Forelimb muscle (tissue), 1 donor: ENCODE results near the gene LIPM. TPM values are rescaled to one million over a fixed set of nuclear protein-coding genes. Genes with fewer than 3 reads are reported as not detected.

Source experiments
- DNase-seq: peaks from one replicate; pipeline ENCODE4 v3.0.0-alpha.2; 2013; ENCODE audit warnings: low read depth
- polyA plus RNA-seq: library from polyadenylated mRNA; unstranded; fragments of 120-200 nt; gene quantifications from one replicate; pipeline ENCODE4 v1.2.1, GENCODE V29; 2013; ENCODE audit not compliant: insufficient read length

LIPM gene
- polyA plus RNA-seq, 1 donor, result not detected

- DNase-seq, result no peak
Observed at GRCh38 chr10:88838766-88839350, 36.3 kb downstream of the LIPM start.

- DNase-seq, result no peak
Observed at GRCh38 chr10:88840104-88840503, 37.6 kb downstream of the LIPM start.

- no peak for DNase-seq
Observed at GRCh38 chr10:88840881-88841280, 38.4 kb downstream of the LIPM start.

- DNase-seq, result no peak
Observed at GRCh38 chr10:88841316-88842111, 39.0 kb downstream of the LIPM start.

GRCh38 chr10:88843171-88843570 lies 40.6 kb downstream of the LIPM start:
- no peak for DNase-seq

GRCh38 chr10:88848499-88848898 lies 46.0 kb downstream of the LIPM start:
- DNase-seq, result no peak

GRCh38 chr10:88849234-88849633 lies 46.7 kb downstream of the LIPM start:
- no peak for DNase-seq

GRCh38 chr10:88850712-88851111 lies 48.2 kb downstream of the LIPM start:
- DNase-seq, result no peak

GRCh38 chr10:88851706-88852105 lies 49.2 kb downstream of the LIPM start, which contains the start of gene ANKRD22:
Gene ANKRD22 (minus strand): TSS chr10:88851844. CDS start chr10:88851607, 237 bp downstream.
- DNase-seq, result no peak

GRCh38 chr10:88852327-88852726 lies 49.8 kb downstream of the LIPM start:
- DNase-seq, result no peak

- no peak for DNase-seq
Observed at GRCh38 chr10:88853155-88853881, 50.8 kb downstream of the LIPM start.

GRCh38 chr10:88854684-88855083 lies 52.2 kb downstream of the LIPM start:
- DNase-seq, result no peak

- no peak for DNase-seq
Observed at GRCh38 chr10:88857831-88858230, 55.3 kb downstream of the LIPM start.

- DNase-seq, result no peak
Observed at GRCh38 chr10:88858491-88858890, 56.0 kb downstream of the LIPM start.

- no peak for DNase-seq
Observed at GRCh38 chr10:88861036-88861435, 58.5 kb downstream of the LIPM start.

GRCh38 chr10:88865281-88865876 lies 62.8 kb downstream of the LIPM start:
- DNase-seq, result no peak

- DNase-seq, result no peak
Observed at GRCh38 chr10:88866454-88866853, 63.9 kb downstream of the LIPM start.

- DNase-seq, result no peak
Observed at GRCh38 chr10:88870089-88870488, 67.6 kb downstream of the LIPM start.
